ENCODE data around the gene PDSS1.
"Not testable (repeated sequence)": the region's sequence is repeated elsewhere in the genome, so short reads cannot be mapped to it uniquely, and the experiment has no call there.

Gene PDSS1, protein sequence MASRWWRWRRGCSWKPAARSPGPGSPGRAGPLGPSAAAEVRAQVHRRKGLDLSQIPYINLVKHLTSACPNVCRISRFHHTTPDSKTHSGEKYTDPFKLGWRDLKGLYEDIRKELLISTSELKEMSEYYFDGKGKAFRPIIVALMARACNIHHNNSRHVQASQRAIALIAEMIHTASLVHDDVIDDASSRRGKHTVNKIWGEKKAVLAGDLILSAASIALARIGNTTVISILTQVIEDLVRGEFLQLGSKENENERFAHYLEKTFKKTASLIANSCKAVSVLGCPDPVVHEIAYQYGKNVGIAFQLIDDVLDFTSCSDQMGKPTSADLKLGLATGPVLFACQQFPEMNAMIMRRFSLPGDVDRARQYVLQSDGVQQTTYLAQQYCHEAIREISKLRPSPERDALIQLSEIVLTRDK

GRCh38 chr10:26697163-26697921 lies at the start of gene PDSS1:
TSS of gene PDSS1 (plus strand) at chr10:26697701. CDS start at chr10:26697712, 11 bp downstream.
- DNase-seq: peak; percentile 22 to 62 (median 38)

DNA sequence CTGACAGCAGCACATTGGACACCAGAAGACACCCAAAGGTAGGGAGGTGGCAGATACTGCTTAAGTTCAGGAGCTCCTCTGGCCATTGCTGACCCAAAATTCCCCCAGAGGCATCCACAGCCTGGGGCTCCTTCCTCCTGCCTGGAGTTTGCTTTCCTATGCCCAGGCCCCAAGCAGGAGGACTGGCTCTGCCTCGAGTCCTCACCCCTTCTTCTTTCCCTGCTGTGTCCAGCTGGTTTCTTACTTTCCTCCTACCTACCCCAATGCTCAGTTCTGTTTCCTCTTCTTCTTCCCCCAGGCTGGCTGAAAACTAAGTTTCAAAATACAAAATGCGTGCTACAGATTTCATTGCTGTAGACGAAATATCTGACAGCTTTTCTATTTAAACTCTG lies 49.3 kb upstream of the PDSS1 start:
- DNase-seq: not testable (repeated sequence)

DNA sequence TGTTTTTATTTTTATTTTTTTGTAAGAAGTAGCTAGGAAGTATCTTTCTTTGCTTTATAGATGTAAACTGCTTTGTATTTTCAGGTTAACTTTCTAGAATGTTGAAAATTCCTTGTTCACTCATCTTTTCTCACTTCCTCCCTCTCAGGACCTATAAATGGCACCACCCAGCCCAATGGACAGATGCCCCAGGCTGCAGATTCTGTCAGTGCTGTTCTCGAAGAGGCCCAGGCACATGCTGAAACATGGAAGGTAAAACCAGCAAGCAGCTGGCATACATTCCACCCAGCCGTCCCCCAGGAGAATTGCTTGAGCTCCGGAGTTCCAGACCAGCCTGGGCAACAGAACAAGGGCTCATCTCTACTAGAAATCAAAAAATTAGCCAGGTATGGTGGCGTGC lies 47.1 kb upstream of the PDSS1 start:
- DNase-seq: no peak

GRCh38 chr10:26651476-26651875 lies 46.0 kb upstream of the PDSS1 start:
- DNase-seq: not testable (repeated sequence)

GRCh38 chr10:26653004-26653403 lies 44.5 kb upstream of the PDSS1 start:
- no peak for DNase-seq

DNA sequence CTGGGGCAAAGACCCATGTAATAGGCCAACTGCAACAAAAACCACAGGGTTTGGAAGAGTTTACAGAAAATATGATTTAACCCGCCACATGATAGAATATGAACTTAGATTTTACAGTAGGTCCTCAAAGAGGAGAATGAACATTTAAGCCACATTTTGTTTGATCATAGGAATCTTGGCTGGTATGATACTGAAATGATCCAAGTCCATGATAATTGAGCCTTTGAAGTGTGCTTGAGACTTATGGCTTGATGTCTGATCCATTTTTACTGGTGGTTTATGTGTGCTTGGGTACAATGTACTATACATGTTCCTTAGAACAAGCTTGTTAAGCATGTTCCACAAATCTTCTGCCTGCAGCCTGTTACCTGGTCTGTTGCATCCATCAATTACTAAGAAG lies 41.8 kb upstream of the PDSS1 start:
- DNase-seq: no peak

DNA sequence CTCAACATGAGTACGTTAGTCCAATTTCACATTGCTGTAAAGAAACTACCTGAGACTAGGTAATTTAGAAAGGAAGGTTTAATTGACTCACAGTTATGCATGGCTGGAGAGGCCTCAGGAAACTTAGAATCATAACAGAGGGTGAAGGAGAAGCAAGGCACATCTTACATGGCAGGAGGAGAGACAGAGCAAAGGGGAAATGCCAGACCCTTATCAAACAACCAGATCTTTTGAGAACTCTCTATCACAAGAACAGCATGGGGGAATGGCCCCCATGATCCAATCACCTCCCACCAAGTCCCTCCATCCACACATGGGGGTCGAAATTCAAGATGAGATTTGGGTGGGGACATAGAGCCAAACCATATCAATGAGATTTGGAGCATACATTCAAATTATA lies 34.6 kb upstream of the PDSS1 start:
- DNase-seq: no peak

GRCh38 chr10:26665080-26666048 lies 32.1 kb upstream of the PDSS1 start:
- no peak for DNase-seq

- DNase-seq: no peak
Measured at GRCh38 chr10:26675873-26676257, 21.6 kb upstream of the PDSS1 start.

DNA sequence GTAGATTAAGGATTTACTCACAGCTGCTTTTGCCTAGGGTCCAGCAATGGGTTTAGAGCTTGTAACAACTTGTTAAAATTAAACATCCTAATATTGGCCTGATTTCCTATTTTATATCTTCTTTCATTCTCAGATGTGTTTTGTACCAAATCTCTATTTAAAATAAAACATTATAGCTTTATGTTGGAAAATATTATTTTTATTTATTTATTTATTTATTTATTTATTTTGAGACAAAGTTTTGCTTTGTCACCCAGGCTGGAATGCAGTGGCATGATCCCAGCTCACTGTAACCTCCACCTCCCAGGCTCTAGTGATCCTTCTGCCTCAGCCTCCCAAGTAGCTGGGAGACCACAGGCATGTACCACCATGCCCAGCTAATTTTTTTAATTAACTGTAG lies 17.9 kb upstream of the PDSS1 start:
- DNase-seq: no peak

DNA sequence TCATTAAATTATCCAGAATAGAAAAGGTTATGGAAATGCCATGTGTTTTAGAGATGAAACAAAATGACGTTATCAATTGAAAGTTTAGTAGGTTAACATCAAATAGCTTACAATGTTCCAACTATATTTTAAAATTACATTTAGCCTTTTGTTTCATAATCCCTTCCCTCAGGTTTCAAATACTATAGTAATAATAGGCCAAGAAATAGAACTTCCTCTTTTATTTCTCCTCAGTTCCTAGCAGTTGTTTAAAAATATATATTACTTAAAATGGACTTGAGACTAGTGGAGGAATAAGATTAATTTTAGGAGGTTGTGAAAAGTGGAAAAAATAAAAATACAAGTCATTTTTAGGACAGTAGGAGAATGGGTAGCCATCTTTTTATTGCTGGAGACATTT lies 16.4 kb upstream of the PDSS1 start:
- no peak for DNase-seq

- DNase-seq: not testable (repeated sequence)
Measured at GRCh38 chr10:26681971-26682370, 15.5 kb upstream of the PDSS1 start.

DNA sequence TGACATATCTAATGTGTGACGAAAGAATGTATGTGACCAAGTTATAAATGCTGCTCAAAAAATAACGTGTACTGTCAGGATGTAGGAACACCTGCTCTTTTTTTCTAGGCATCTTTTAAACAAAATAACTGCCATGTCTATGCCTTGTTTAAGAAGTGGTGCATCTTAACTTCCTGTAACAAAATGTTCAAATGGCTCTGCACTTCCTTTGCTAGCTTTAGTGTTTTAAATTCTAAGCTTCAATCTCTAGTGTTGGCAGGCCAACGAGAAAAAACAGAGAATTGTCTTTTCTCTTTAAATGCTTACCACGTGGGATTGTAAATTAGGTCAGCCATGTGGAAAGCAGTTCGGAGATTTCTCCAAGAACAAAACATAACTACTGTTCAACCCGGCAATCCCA lies 14.6 kb upstream of the PDSS1 start:
- no peak for DNase-seq

DNA sequence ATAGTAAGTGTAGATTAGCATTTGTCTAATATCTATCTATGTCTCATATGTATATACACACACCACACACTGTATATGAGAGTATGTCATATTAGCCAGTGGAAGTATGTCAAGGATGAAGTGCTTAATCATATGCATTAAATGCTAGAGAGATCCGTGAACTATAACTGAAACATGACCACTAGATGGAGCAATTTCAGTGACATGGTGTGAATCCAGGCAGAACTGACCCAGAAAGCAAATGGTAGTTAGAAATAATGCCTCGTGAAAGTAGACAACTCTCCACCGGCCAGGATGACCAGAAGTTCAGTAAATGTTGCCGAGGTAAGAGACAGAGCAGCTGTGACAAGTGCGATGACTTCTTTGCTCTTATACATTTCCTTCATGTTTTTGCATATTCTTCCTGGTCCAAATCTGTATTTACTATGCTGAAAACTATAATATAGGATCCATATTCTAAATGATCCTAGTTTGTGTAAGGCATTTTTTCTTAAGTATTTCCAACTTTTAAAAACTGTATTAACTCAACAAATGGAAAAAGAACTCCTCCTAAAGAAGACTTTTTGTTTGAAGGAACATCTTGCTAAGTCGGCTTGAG lies 12.7 kb upstream of the PDSS1 start:
- DNase-seq: not testable (repeated sequence)

DNA sequence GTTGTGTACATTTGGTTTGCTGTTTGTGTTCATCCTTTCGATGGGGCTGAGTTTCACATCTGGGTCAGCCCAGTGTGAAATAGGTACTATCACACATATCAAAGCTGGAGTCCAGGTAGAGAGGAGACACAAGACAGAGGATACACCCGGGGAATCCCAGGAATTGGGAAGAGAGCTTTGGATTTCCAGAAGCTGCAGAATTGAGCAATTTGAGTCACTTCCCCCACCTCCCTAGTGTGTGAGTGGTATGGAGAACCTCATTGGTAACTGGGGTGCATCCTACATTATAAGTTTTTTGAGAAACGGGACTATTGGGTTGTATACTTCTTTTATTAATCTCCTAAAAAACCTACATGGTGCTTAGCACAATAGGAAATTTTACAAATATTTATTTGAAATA lies 12.1 kb upstream of the PDSS1 start:
- DNase-seq: no peak

- no peak for DNase-seq
Measured at GRCh38 chr10:26689399-26689798, 8.1 kb upstream of the PDSS1 start.

DNA sequence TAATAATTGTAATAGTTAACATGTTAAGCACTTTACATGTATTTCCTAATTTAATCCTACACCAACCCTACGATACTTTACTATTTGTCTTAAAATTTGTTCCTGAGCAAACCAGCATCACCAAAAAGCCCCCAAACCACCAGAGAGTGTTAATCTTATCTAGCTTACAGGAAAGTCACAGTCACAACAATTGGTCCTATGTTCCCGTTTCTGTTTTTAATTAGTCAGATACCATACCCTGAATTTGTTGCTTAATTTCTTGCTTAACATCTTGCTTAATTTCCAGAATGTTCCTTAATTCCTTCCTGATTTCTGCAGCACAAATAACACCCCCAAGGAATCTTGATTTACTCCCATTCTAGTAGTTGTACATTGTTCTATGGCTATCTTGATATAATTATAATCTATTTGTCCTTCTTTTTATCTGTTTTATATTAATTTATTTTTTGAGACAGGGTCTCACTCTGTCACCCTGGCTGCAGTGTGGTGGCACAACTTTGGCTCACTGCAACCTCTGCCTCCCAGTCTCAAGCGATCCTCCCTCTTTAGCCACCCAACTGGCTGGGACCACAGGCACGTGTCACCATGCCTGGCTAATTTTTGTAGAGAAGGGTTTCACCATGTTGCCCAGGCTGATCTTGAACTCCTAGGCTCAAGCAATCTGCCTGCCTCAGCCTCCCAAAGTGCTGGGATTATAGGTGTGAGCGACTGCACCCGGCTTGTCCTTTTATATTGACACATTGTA lies 6.6 kb upstream of the PDSS1 start:
- DNase-seq: no peak

DNA sequence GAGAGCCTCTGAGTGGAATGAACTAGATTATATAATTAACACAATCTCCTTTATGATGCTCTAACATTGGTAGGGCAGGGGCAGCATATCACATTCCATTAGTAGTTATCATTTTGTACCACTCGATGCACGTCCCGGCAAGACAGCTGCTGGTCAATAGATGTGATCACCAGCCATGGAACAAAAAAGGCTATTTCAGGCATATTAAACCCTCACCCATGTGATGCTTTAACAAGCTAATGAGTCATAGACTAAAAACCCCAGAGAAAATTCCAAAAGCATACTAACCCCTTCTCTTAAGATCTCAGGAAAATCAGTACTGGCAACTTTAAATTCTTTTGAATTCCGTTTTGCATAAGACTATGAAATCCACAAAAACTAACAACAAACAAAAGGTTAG lies 3.0 kb upstream of the PDSS1 start:
- DNase-seq: not testable (repeated sequence)

DNA sequence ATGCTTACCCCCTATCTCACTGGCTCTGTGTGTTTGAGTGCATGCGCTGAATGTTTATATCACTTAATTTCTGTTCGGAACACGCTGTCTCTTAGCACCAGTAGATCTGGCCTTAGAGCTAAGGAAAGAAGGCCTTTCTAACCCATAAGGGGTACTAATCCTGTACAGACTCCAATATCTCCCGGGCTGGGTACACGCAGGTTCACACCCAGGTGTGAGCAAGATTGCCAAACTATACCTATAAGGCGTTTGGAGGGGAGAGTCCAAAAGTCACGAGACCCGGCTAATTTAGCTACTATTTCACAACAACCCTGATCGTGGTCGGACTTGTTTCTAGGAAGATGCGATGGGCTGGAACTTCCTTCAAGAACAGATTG lies 727 bp upstream of the PDSS1 start:
- no peak for DNase-seq

GRCh38 chr10:26697922-26698608 lies 564 bp downstream of the PDSS1 start:
- DNase-seq: no peak

GRCh38 chr10:26698909-26699308 lies 1.4 kb downstream of the PDSS1 start:
- DNase-seq: no peak

Data from activated naive CD4-positive, alpha-beta T cell (primary cell).